Neural cell (in vitro differentiated cells): ENCODE results near the gene SRRD. TPM values are rescaled to one million over a fixed set of nuclear protein-coding genes. Genes with fewer than 3 reads are reported as not detected.

Experiments
- H2AFZ ChIP-seq: fragments of 200-600, 300-800 bp; sonication (generic), shearing (Covaris generic); 2 replicates; pipeline ENCODE4 v1.6.0; 2014; ENCODE audit warnings: low read depth, mild to moderate bottlenecking, antibody characterized with exemption, low read length, moderate library complexity
- H3F3A ChIP-seq: fragments of 200-600 bp; shearing (Covaris generic); 2 replicates; pipeline ENCODE4 v1.6.1; 2016; ENCODE audit warnings: mild to moderate bottlenecking, moderate library complexity, mixed read lengths, antibody characterized with exemption, low read length; ENCODE audit not compliant: insufficient read depth, poor library complexity, severe bottlenecking
- H3K27ac ChIP-seq: fragments of 200-600, 300-800 bp; sonication (generic), shearing (Covaris generic); 2 replicates; pipeline ENCODE4 v1.5.1; 2014; ENCODE audit warnings: mild to moderate bottlenecking, low read length, moderate library complexity
- H3K27me3 ChIP-seq: fragments of 300-800, 200-600 bp; sonication (generic), shearing (Covaris generic); 2 replicates; pipeline ENCODE4 v1.6.0; 2014; ENCODE audit warnings: mild to moderate bottlenecking, low read depth, low read length, moderate library complexity; ENCODE audit not compliant: insufficient read depth
- H3K36me3 ChIP-seq: fragments of 300-800, 200-600 bp; sonication (generic), shearing (Covaris generic); 2 replicates; pipeline ENCODE4 v1.5.1; 2014; ENCODE audit warnings: mild to moderate bottlenecking, antibody characterized with exemption, low read length, moderate library complexity; ENCODE audit not compliant: insufficient read depth
- H3K4me2 ChIP-seq: fragments of 300-800, 200-600 bp; sonication (generic), shearing (Covaris generic); 2 replicates; pipeline ENCODE4 v1.6.0; 2014; ENCODE audit warnings: mild to moderate bottlenecking, low read length
- H3K4me3 ChIP-seq: fragments of 300-800, 200-600 bp; sonication (generic), shearing (Covaris generic); 2 replicates; pipeline ENCODE4 v1.5.1; 2014; ENCODE audit warnings: mild to moderate bottlenecking, low read length, moderate library complexity
- H3K79me2 ChIP-seq: fragments of 200-600 bp; shearing (Covaris generic); replicated peaks from 2 replicates; pipeline ENCODE4 v1.6.0; 2014; ENCODE audit warnings: mild to moderate bottlenecking, low read length, moderate library complexity; ENCODE audit not compliant: insufficient read depth
- H3K9ac ChIP-seq: fragments of 300-800, 200-600 bp; sonication (generic), shearing (Covaris generic); 2 replicates; pipeline ENCODE4 v1.6.1; 2016; ENCODE audit warnings: mild to moderate bottlenecking, low read length, mixed read lengths
- H3K9me2 ChIP-seq: fragments of 200-600 bp; shearing (Covaris generic); 2 replicates; pipeline ENCODE4 v1.6.1; 2016; ENCODE audit warnings: mild to moderate bottlenecking, low read length, mixed read lengths; ENCODE audit not compliant: insufficient read depth
- H3K9me3 ChIP-seq: fragments of 200-600, 300-800 bp; sonication (generic), shearing (Covaris generic); 2 replicates; pipeline ENCODE4 v1.6.1; 2016; ENCODE audit warnings: mild to moderate bottlenecking, mixed run types, low read length, moderate library complexity, mixed read lengths
- H4K20me1 ChIP-seq: fragments of 200-600 bp; shearing (Covaris generic); 2 replicates; pipeline ENCODE4 v1.6.1; 2016; ENCODE audit warnings: mild to moderate bottlenecking, mixed run types; ENCODE audit not compliant: insufficient read depth
- CTCF ChIP-seq: fragments of 450-650 bp; IDR thresholded peaks from 2 replicates; pipeline ENCODE4 v1.5.1; 2014; ENCODE audit warnings: antibody characterized with exemption, mild to moderate bottlenecking, moderate library complexity; ENCODE audit not compliant: poor library complexity, severe bottlenecking
- MXI1 ChIP-seq: fragments of 450-650 bp; conservative IDR thresholded peaks from 2 replicates; pipeline ENCODE4 v1.6.1; 2014; ENCODE audit warnings: antibody characterized with exemption, mild to moderate bottlenecking; ENCODE audit not compliant: poor library complexity, severe bottlenecking
- POLR2AphosphoS5 ChIP-seq: IDR thresholded peaks from 2 replicates; pipeline ENCODE4 v1.6.1; 2012
- RAD21 ChIP-seq: fragments of 450-650 bp; conservative IDR thresholded peaks from 2 replicates; pipeline ENCODE4 v1.6.1; 2014; ENCODE audit warnings: antibody characterized with exemption, mild to moderate bottlenecking, moderate library complexity
- REST ChIP-seq: IDR thresholded peaks from 2 replicates; pipeline ENCODE4 v1.6.1; 2012; ENCODE audit warnings: borderline replicate concordance
- SMC3 ChIP-seq: fragments of 450-650 bp; conservative IDR thresholded peaks from 2 replicates; pipeline ENCODE4 v1.6.1; 2014; ENCODE audit warnings: antibody characterized with exemption, mild to moderate bottlenecking, moderate library complexity; ENCODE audit not compliant: poor library complexity
- TAF1 ChIP-seq: IDR thresholded peaks from 2 replicates; pipeline ENCODE4 v1.6.1; 2012; ENCODE audit warnings: low read depth
- polyA plus RNA-seq: library from polyadenylated mRNA; depleted of rRNA; stranded (reverse); fragments of >200 nt; gene quantifications from 2 replicates; pipeline ENCODE4 v1.2.3, GENCODE V29; 2014

Gene SRRD
- polyA plus RNA-seq, 1 donor from 2014 or later = 33.9 TPM

- H3K9me3 ChIP-seq = no peaks in the 10 kb centered on the region
- no peaks in the 10 kb centered on the region for H3K27me3 ChIP-seq
- no peaks in the 10 kb centered on the region for H3F3A ChIP-seq
- no peak overlapping the region for H3K4me3 ChIP-seq
- no peaks in the 10 kb centered on the region for H3K9me2 ChIP-seq
- H3K36me3 ChIP-seq = peaks cover 12% of the 10 kb centered on the region
- no peak overlapping the region for H3K27ac ChIP-seq
- H3K79me2 ChIP-seq = no peaks in the 10 kb centered on the region
- no peak overlapping the region for H2AFZ ChIP-seq
- no peak for TF ChIP-seq CTCF
- no peak for TF ChIP-seq REST
- no peaks in the 10 kb centered on the region for H4K20me1 ChIP-seq
- H3K9ac ChIP-seq = no peak overlapping the region
- H3K4me2 ChIP-seq = no peak overlapping the region
Measured at GRCh38 chr22:26501996-26502395, 18.3 kb downstream of the SRRD start.

- H3K36me3 ChIP-seq = peaks cover 12% of the 10 kb centered on the region
- no peak overlapping the region for H3K4me3 ChIP-seq
- peak; percentile 64 for TF ChIP-seq RAD21
- TF ChIP-seq TAF1 = no peak
- TF ChIP-seq MXI1 = no peak
- TF ChIP-seq CTCF = peak; percentile 65
- peak; percentile 79 for TF ChIP-seq SMC3
- TF ChIP-seq POLR2AphosphoS5 = no peak
- H3K9me2 ChIP-seq = no peaks in the 10 kb centered on the region
- no peak overlapping the region for H2AFZ ChIP-seq
- H3K27ac ChIP-seq = no peak overlapping the region
- H3K9ac ChIP-seq = no peak overlapping the region
- no peaks in the 10 kb centered on the region for H3F3A ChIP-seq
- H3K79me2 ChIP-seq = no peaks in the 10 kb centered on the region
- no peaks in the 10 kb centered on the region for H4K20me1 ChIP-seq
- H3K27me3 ChIP-seq = no peaks in the 10 kb centered on the region
- H3K9me3 ChIP-seq = no peaks in the 10 kb centered on the region
- H3K4me2 ChIP-seq = no peak overlapping the region
Measured at GRCh38 chr22:26502688-26503561, 19.2 kb downstream of the SRRD start.
